Activated CD8-positive, alpha-beta memory T cell treated with anti-CD3 and anti-CD28 coated beads, Interleukin-2, amount 50 U/mL, for 1 hour (primary cell): Measurements from ENCODE around the gene MYRFL.
"Not testable (repeated sequence)": the region's sequence is repeated elsewhere in the genome, so short reads cannot be mapped to it uniquely, and the experiment has no call there.

Experiments used
- DNase-seq: peaks from one replicate; pipeline ENCODE4 v3.0.0-alpha.2; 2020; ENCODE audit errors: extremely low read depth

MYRFL gene

GRCh38 chr12:69824966-69825560 lies at the start of gene MYRFL:
TSS of gene MYRFL (plus strand) at chr12:69825227. CDS start at chr12:69825518, 291 bp downstream.
- DNase-seq, result no peak

DNA sequence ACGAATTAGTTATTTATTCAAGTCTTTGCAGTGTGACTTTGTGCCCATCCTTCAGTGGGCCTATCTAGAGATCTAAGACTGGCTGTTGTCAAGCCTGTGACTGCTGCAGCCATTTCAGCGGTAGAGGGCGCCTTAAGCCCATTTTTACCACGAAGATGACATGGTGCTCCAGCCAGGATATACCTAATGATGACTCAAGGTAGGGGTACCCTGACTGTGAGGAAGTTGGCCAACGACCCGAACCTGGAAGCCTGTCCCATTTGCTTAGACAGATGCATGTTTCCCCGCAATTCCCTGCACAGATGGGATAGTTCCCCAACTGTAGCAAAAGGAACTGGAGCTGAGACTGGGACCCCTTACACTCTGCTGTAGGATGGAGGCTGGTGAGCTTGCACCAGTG lies 45.1 kb upstream of the MYRFL start:
- DNase-seq, result no peak

DNA sequence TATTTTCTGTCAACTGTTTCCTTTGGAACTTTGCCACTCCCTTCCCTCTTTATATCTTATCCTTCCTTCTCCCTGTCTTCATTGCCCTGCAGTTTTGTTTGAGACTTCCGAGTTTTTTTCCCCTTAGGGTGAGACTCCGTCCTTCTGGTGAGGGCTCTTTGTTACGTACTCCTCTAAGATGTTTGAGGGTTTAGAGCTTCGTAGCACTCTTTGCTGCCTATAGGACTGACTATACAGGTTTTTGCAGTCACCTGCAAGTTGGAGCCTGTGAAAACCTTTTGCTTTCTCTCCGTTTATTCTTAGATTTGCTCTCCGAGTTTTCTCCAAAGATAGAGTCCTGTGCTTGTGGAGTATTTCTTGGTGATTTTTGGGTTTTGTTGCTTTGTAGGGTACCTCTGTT lies 41.7 kb upstream of the MYRFL start:
- no peak for DNase-seq

DNA sequence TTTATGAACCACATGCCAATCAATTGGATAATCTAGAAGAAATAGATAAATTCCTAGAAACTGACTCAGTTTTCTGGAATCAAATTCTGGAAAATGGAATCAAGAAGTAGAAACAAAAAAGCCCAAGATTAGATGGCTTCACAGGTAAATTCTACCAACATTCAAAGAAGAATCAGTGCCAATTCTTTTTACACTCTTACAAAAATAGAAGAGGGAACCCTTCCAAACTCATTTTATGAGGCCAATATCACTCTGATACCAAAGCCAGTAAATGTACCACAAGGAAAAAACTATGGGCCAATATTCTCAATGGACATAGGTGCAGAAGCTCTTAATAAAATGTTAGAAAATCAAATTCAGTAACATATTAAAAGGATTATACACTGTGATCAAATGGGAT lies 35.7 kb upstream of the MYRFL start:
- no peak for DNase-seq

DNA sequence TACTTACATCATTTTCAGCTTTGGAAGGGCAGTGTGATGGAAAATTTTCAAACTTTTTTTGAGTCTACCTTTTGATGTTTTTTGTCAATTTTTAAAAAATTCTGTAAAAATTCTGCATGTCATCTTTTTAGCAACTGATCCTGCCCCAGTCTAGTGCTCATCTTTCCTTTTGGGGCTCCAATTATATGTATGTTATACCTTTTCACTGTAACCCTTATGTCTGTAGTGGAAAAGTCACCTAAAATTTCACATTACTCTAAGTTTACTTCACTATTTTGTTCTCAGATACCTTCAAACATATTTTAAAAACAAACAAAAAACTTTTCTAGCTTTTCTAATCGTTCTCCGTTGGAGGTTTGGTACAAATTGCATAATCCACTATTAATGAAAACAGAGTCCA lies 32.5 kb upstream of the MYRFL start:
- DNase-seq, result no peak

DNA sequence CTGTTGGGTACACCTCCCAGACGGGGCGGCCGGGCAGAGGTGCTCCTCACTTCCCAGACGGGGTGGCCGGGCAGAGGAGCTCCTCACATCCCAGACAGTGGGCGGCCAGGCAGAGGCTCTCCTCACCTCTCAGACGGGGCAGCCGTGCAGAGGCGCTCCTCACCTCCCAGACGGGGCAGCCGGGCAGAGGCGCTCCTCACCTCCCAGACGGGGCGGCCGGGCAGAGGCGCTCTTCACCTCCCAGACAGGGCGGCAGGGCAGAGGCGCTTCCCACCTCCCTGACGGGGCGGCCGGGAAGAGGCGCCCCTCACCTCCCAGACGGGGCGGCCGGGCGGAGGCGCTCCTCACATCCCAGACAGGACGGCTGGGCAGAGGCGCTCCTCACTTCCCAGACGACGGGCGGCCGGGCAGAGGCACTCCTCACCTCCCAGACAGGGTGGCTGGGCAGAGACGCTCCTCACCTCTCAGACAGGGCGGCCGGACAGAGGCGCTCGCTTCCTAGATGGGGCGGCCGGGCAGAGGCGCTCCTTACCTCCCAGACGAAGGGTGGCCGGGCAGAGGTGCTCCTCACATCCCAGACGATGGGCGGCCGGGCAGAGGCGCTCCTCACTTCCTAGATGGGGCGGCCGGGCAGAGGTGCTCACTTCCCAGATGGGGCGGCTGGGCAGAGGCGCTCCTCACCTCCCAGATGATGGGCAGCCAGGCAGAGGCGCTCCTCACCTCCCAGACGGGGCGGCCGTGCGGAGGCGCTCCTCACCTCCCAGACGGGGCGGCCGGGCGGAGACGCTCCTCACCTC lies 17.7 kb upstream of the MYRFL start:
- DNase-seq, result not testable (repeated sequence)

DNA sequence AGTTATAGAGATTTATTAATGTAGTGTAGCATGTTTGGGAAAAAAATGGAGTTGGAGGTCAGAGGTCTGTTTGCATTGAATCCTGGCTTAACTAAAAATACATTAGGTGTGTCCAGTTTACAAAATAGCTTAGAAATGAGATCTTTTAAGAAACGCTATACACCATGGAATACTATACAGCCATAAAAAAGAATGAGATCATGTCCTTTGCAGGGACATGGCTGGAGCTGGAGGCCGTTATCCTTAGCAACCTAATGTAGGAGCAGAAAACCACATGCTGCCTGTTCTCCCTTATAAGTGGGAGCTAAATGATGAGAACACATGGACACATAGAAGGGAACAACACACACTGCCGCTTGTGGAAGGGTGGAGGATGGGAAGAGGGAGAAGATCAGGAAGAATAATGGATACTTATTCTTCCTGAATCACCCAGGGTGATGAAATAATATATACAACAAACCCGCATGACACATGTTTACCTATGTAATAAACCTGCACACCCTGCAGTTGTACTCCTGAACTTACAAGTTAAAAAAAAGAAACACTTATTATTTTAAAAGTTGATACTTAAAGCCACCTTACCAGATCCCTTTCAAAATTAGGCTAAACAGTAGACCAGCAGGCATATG lies 14.0 kb upstream of the MYRFL start:
- DNase-seq, result no peak

- DNase-seq, result no peak
Measured at GRCh38 chr12:69816082-69816481, 8.9 kb upstream of the MYRFL start.

DNA sequence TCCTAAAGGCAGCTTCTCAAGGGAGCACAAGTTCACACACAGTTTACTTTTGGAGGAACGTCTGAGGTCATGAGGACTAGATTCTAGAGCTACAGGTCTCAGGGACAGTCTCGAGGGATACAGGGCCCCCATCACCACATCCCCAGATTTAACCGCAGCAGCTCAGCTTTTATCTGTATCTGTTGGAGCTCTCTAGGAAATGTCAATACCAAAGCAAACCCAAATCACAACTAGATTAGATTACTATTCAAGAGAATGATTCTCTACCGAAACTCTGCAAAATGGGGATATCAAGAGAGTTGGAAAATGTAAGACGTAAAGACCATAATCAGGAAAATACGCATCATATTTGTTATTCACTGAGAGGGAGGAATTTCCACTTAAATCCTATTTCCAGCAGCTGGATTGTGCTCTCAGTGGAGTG lies 4.0 kb upstream of the MYRFL start:
- no peak for DNase-seq

GRCh38 chr12:69821456-69822159 lies 3.4 kb upstream of the MYRFL start:
- no peak for DNase-seq

DNA sequence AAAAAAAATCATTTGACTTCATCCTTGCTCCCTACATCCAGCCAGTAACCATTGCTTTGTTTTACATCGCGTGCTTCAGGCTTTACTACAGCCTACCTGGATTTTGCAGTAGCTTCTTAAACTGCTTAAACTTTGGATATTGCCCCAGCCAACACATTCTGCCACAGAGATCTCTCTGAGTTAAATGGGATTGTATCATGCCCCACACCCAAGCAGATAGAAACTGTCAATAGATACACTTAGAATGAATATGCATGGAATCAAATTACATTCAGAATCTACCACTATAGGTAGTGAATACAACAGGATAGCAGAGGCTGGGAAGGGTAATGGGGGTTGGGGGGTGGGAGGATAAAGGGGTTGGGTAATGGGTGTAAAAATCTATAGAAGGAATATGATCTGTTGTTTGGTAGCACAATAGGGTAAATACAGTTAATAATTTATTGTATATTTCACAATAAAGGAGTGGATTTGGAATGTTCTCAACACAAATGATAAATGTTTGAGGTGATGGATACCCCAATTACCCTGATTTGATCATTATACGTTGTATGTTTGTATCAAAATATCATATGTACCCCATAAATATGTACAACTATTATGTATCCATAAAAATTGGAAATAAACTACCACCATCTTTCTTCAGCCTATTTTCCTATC lies 2.7 kb upstream of the MYRFL start:
- DNase-seq, result no peak

GRCh38 chr12:69824028-69824427 lies 999 bp upstream of the MYRFL start:
- DNase-seq, result no peak

DNA sequence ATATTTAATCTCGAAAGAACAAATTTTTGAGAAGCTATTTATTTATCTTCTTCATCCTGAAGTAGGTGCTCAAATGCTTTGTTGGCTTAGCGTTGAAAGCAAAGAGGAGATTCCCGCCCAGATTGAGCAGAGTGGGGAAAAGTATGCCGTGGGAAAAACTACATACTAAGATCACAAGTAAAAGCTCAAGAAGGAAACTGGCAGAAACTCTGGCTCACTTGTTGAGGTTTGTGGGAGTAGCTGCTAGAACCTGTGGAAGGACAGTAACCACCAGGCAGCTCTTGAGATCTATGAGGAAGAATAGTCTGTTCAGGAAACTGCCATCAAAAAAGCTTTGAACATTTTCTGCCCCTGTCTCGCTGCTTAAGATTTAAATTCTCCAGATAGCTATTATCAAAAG lies 3.9 kb downstream of the MYRFL start:
- no peak for DNase-seq

GRCh38 chr12:69833696-69834095 lies 8.7 kb downstream of the MYRFL start:
- DNase-seq, result no peak

GRCh38 chr12:69834147-69834546 lies 9.1 kb downstream of the MYRFL start:
- no peak for DNase-seq

GRCh38 chr12:69834576-69834975 lies 9.5 kb downstream of the MYRFL start:
- no peak for DNase-seq

- DNase-seq, result no peak
Measured at GRCh38 chr12:69835081-69835480, 10.1 kb downstream of the MYRFL start.

DNA sequence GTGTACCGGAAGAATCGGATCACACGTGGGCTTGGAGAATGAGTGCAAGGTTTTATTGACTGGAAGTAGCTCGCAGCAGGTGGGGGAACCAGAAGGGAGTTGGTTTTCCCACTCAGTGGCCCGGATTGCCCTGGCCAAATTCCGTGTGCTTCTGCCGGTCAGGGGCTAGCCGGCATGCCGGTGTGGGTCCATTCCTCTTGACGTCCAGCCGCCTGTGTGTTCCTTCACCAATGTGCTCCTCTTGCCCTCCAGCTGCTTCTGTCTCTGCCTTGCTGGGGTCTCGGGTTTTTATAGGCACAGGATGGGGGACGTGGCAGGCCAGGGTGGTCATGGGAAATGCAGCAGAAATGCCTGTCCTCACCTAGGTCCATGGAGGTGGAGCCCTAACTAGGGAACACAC lies 11.0 kb downstream of the MYRFL start:
- no peak for DNase-seq

DNA sequence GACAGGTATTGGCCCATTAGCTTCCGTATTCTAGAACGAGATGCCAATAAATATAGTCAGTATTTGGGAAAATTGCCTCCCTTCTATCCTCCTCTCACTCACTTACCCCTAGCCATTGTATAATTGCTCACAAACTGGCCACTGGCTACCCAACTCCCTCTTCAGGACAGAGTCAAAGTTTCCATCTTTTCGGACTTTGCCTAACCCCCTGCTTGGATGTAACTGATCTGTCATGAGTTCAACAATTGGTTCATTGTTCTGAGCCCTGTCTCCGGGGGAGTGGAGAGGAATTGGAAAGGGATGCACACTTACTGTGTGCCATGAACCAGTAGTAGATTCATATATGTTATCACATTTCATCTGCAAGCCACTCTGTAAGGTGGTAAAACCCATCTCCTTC lies 12.2 kb downstream of the MYRFL start:
- no peak for DNase-seq

- no peak for DNase-seq
Measured at GRCh38 chr12:69837657-69838415, 12.8 kb downstream of the MYRFL start.

GRCh38 chr12:69840727-69841126 lies 15.7 kb downstream of the MYRFL start:
- no peak for DNase-seq
